Osteoblast (primary cell): ENCODE measurements around the gene MBD2. TPM values are rescaled to one million over a fixed set of nuclear protein-coding genes. Genes with fewer than 3 reads are reported as not detected.

Experiments
- DNase-seq: peaks from one replicate; pipeline ENCODE4 v3.0.0; 2011; ENCODE audit warnings: low spot score, mixed read lengths; ENCODE audit not compliant: insufficient read length; ENCODE audit errors: missing footprints
- H2AFZ ChIP-seq: 2 replicates; pipeline ENCODE4 v1.6.0; 2011; ENCODE audit warnings: mild to moderate bottlenecking, low read length
- H3K27ac ChIP-seq: 2 replicates; pipeline ENCODE4 v1.5.1; 2011; ENCODE audit warnings: mild to moderate bottlenecking, low read depth, low read length, moderate library complexity
- H3K27me3 ChIP-seq: 2 replicates; pipeline ENCODE4 v1.6.0; 2012; ENCODE audit warnings: mild to moderate bottlenecking, control low read depth, inconsistent platforms, low read length, moderate library complexity; ENCODE audit not compliant: insufficient read depth
- H3K36me3 ChIP-seq: 2 replicates; pipeline ENCODE4 v1.5.1; 2011; ENCODE audit warnings: mild to moderate bottlenecking, low read length, control low read depth, moderate library complexity; ENCODE audit not compliant: insufficient read depth
- H3K4me1 ChIP-seq: 2 replicates; pipeline ENCODE4 v1.5.1; 2011; ENCODE audit warnings: mild to moderate bottlenecking, low read length, control low read depth, moderate library complexity; ENCODE audit not compliant: insufficient read depth
- H3K4me2 ChIP-seq: 2 replicates; pipeline ENCODE4 v1.6.0; 2011; ENCODE audit warnings: mild to moderate bottlenecking, low read length; ENCODE audit not compliant: insufficient read depth
- H3K4me3 ChIP-seq: fragments of 200-600 bp; sonication (generic); 3 replicates; pipeline ENCODE4 v1.5.1; 2012; ENCODE audit warnings: mild to moderate bottlenecking, low read length, inconsistent platforms; ENCODE audit not compliant: insufficient read depth
- H3K79me2 ChIP-seq: 2 replicates; pipeline ENCODE4 v1.6.0; 2012; ENCODE audit warnings: mild to moderate bottlenecking, low read length, control low read depth, inconsistent platforms; ENCODE audit not compliant: insufficient read depth
- H3K9me3 ChIP-seq: 2 replicates; pipeline ENCODE4 v1.5.1; 2011; ENCODE audit warnings: low read depth, low read length, control low read depth
- H4K20me1 ChIP-seq: 2 replicates; pipeline ENCODE4 v1.6.0; 2012; ENCODE audit warnings: mild to moderate bottlenecking, low read length, control low read depth; ENCODE audit not compliant: insufficient read depth
- total RNA-seq: library from RNA; depleted of rRNA; stranded (reverse); fragments of >200 nt; gene quantifications from 2 replicates; pipeline ENCODE4 v1.2.3, GENCODE V29; 2012
- TF ChIP-seq, protein P1 (sequence below): IDR thresholded peaks from 2 replicates; pipeline ENCODE4 v1.5.1; 2011; ENCODE audit warnings: mild to moderate bottlenecking, low read depth, low read length, moderate library complexity; ENCODE audit errors: extremely low read depth

The MBD2 gene
- total RNA-seq, 1 donor, result 23.9 TPM

DNA sequence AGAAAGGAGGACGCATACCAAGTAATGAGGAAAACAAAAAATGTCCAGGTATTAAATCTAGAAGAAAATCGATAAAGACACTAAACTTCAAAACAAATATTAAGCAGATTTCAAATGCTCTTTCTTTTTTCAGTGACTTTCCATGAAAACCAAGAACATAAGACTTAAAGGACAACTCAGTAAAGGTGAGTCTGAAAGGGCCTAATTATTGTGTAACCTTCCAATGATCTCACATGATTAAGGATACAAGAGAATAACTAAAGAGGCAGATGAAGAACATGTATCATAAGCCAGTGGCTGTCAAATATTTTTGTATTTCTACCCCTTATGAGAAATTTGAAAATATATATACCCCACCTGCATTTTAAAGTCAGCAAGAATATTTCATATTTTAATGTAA is 30.7 kb downstream of the MBD2 start:
- TF ChIP-seq, protein P1, sequence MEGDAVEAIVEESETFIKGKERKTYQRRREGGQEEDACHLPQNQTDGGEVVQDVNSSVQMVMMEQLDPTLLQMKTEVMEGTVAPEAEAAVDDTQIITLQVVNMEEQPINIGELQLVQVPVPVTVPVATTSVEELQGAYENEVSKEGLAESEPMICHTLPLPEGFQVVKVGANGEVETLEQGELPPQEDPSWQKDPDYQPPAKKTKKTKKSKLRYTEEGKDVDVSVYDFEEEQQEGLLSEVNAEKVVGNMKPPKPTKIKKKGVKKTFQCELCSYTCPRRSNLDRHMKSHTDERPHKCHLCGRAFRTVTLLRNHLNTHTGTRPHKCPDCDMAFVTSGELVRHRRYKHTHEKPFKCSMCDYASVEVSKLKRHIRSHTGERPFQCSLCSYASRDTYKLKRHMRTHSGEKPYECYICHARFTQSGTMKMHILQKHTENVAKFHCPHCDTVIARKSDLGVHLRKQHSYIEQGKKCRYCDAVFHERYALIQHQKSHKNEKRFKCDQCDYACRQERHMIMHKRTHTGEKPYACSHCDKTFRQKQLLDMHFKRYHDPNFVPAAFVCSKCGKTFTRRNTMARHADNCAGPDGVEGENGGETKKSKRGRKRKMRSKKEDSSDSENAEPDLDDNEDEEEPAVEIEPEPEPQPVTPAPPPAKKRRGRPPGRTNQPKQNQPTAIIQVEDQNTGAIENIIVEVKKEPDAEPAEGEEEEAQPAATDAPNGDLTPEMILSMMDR, result no peak
- Histone ChIP-seq H3K27me3 (no peaks in the 10 kb centered on the region), H4K20me1 (peaks cover 27% of the 10 kb centered on the region), H2AFZ (no peak overlapping the region), H3K4me1 (no peaks in the 10 kb centered on the region), H3K9me3 (no peaks in the 10 kb centered on the region), H3K4me2 (no peak overlapping the region), H3K36me3 (peaks cover 13% of the 10 kb centered on the region), H3K79me2 (peaks cover 84% of the 10 kb centered on the region), H3K4me3 (no peak overlapping the region), H3K27ac (no peak overlapping the region)
- no peak for DNase-seq

DNA sequence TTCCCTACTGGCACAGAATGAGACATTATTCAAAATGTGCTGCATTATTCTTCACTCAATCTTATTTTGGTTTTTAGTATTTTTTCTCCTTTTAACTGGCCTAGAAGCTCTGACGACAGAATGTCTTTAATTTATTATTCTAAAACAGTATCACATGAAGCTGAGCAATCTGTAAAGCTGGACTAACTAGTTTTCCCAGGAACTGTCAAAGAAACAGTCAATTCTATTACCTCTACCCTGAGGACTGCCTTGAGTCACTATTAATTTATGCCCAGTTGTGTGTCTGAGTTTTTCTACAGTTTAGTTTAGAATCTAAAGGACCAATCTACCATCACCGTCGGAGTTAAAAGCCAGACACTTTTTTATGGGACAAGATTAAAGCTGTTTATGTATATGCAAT is 31.6 kb downstream of the MBD2 start:
- Histone ChIP-seq H3K9me3 (no peaks in the 10 kb centered on the region), H3K4me1 (no peaks in the 10 kb centered on the region), H3K4me2 (no peak overlapping the region), H4K20me1 (peaks cover 25% of the 10 kb centered on the region), H3K4me3 (no peak overlapping the region), H2AFZ (no peak overlapping the region), H3K79me2 (peaks cover 78% of the 10 kb centered on the region), H3K27me3 (no peaks in the 10 kb centered on the region), H3K36me3 (peaks cover 11% of the 10 kb centered on the region), H3K27ac (no peak overlapping the region)
- DNase-seq, result no peak
- TF ChIP-seq, protein P1, result no peak

DNA sequence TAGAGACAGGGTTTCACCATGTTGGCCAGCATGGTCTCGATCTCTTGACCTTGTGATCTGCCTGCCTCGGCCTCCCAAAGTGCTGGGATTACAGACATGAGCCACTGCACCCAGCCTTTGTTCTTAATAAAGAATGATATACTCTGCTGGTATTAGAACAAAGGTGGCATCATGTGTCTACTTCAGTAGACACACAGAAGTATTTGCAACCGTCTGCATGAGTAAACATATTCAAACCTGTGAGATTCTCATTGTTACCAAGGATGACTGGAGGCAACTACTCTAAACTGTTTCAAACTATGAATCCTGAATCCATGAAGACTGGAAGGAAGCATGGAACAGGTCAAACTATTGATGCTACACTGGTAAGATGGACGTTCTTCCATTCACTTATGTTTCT is 32.1 kb downstream of the MBD2 start:
- Histone ChIP-seq H3K4me3 (no peak overlapping the region), H3K4me2 (no peak overlapping the region), H4K20me1 (peaks cover 21% of the 10 kb centered on the region), H3K9me3 (no peaks in the 10 kb centered on the region), H3K79me2 (peaks cover 78% of the 10 kb centered on the region), H3K27me3 (no peaks in the 10 kb centered on the region), H3K4me1 (no peaks in the 10 kb centered on the region), H3K36me3 (peaks cover 11% of the 10 kb centered on the region), H3K27ac (no peak overlapping the region), H2AFZ (no peak overlapping the region)
- TF ChIP-seq, protein P1, result no peak
- no peak for DNase-seq

DNA sequence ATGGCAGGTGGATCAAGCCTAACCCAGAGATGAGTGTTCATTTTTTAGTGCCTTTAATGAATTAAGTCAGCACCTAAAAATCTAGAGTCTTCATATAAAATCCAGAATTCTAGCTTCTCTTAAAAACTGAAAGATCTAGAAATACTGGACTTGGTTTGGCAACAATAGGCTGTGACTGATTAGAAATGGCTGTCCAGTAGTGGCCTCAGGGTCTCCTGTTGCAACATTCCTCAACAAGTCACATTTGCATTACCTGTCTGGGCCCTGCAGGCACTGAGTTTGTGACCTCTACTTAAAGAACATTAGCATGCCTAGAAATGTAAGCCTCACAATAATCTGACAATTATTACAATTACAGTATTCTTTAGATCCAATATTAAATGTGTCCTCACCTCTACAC is 33.1 kb downstream of the MBD2 start:
- no peak for DNase-seq
- TF ChIP-seq, protein P1, result no peak
- H3K9me3 ChIP-seq, result no peaks in the 10 kb centered on the region
- H3K79me2 ChIP-seq, result peaks cover 72% of the 10 kb centered on the region
- H3K27me3 ChIP-seq, result no peaks in the 10 kb centered on the region
- H3K4me1 ChIP-seq, result no peaks in the 10 kb centered on the region
- H3K4me2 ChIP-seq, result no peak overlapping the region
- peaks cover 14% of the 10 kb centered on the region for H3K36me3 ChIP-seq
- H3K27ac ChIP-seq, result no peak overlapping the region
- no peak overlapping the region for H2AFZ ChIP-seq
- no peak overlapping the region for H3K4me3 ChIP-seq
- peaks cover 12% of the 10 kb centered on the region for H4K20me1 ChIP-seq
